Measurements from ENCODE around the gene FBXL16. TPM values are rescaled to one million over a fixed set of nuclear protein-coding genes. Genes with fewer than 3 reads are reported as not detected.
A peak's percentile ranks its signal among the peaks of the same experiment; 100 is the strongest.
"Not testable (repeated sequence)": the region's sequence is repeated elsewhere in the genome, so short reads cannot be mapped to it uniquely, and the experiment has no call there.

Gene FBXL16
- polyA plus RNA-seq, 6 donors from 2014 or later = 0.23 to 7.9 (median 0.56) TPM; not detected in 1

- DNase-seq = no peak
- Mint-ChIP-seq H3K27ac (no peak overlapping the region), H3K4me1 (peaks cover 10 to 24% (median 19%) of the 10 kb centered on the region in 3 donors), H3K27me3 (peaks cover 0 to 30% (median 7%) of the 10 kb centered on the region in 3 donors), H3K4me3 (peak overlapping the region in 7 of 8 donors; percentile 51 to 75 (median 68)), H3K36me3 (no peaks in the 10 kb centered on the region), H3K9me3 (no peaks in the 10 kb centered on the region)
- ATAC-seq (ENCODE audit: low read depth in 2 of 2) = peak; percentile 13
Measured at GRCh38 chr16:715477-716199, 10.0 kb upstream of the FBXL16 start.

- ATAC-seq (ENCODE audit: low read depth in 2 of 2) (peak; percentile 85), DNase-seq (peak; percentile 83)
- peaks cover 0 to 38% (median 7%) of the 10 kb centered on the region in 3 donors for H3K27me3 Mint-ChIP-seq
- no peaks in the 10 kb centered on the region for H3K9me3 Mint-ChIP-seq
- peaks cover 10 to 16% (median 13%) of the 10 kb centered on the region in 3 donors for H3K4me1 Mint-ChIP-seq
- no peaks in the 10 kb centered on the region for H3K36me3 Mint-ChIP-seq
- peak within 1 kb of the TSS in 7 of 8 donors; percentile 51 to 75 (median 68) for H3K4me3 Mint-ChIP-seq
- no peak within 1 kb of the TSS for H3K27ac Mint-ChIP-seq
Measured at GRCh38 chr16:714558-715476, 9.2 kb upstream of the FBXL16 start, which contains the start of gene METRN. Gene METRN, plus strand, starts transcription at chr16:715118. Its CDS starts 172 bp downstream, at chr16:715290.

DNA sequence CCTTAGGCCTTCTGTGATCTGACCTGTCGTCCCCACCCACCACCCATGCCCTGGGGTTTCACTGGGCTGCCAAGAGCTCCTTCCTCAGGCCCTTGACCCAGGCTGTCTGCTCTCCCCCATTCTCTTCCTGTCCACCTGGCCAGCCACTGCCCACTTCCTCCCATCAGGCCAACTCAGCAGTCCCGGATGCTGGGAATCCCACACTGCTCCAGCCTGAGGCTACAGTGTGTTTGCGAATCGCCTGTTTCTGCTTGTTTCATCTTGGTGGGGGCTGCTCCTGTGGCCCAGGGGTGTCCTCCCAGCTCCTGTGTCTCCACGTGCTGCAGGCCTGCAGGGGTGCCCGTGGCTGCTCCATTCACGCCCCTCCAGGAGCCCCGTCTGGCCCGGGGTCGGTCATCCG lies 8.5 kb upstream of the FBXL16 start:
- Mint-ChIP-seq H3K4me3 (peak overlapping the region in 7 of 8 donors; percentile 30 to 64 (median 44)), H3K27me3 (peaks cover 6 to 46% (median 13%) of the 10 kb centered on the region in 3 donors), H3K27ac (no peak overlapping the region), H3K36me3 (no peaks in the 10 kb centered on the region), H3K4me1 (peaks cover 7 to 9% (median 8%) of the 10 kb centered on the region in 3 donors), H3K9me3 (no peaks in the 10 kb centered on the region)
- DNase-seq (no peak), ATAC-seq (ENCODE audit: low read depth in 2 of 2) (no peak)

- Mint-ChIP-seq H3K4me3 (peak overlapping the region in 2 of 8 donors; percentile 71 to 74), H3K27me3 (peaks cover 18 to 59% (median 25%) of the 10 kb centered on the region in 3 donors)
- not testable (repeated sequence) for H3K9me3 Mint-ChIP-seq; DNase-seq; H3K36me3 Mint-ChIP-seq; H3K4me1 Mint-ChIP-seq; H3K27ac Mint-ChIP-seq; ATAC-seq (ENCODE audit: low read depth in 2 of 2)
Measured at GRCh38 chr16:712740-713250, 7.2 kb upstream of the FBXL16 start.

DNA sequence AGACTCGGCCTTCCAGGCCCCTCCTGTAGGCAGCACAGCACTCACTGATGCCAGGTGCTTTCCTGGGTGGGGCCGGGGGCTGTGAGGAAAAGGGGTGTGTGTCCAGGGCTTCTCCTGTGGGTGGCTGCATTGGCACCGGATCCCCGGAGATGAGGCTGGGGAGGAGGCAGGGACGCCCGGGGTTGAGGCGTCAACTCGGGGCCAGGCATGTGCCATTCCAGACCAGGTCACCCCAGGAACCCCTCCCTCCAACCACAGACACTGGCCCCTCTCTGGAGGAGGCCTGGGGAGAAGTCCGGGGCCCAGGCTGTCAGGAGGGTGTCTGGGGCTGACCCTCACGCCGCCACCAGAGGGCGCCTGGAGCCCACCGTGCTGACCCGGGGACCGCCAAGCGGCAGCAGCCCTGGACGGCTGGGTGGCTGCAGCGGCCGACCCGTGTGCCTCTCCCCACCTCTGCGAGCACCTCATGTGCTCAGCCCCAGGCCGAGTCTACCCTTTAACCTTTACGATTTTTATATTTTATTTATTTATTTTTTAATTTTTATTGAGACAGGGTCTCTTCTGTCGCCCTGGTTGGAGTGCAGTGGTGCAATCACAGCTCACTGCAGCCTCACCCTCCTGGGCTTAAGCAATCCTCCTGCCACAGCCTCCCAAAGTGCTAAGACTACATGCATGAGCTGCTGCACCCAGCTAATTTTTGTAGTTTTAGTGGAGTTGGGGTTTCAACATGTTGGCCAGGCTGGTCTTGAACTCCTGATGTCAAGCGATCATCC lies 6.1 kb upstream of the FBXL16 start:
- Mint-ChIP-seq H3K27me3 (peaks cover 24 to 68% (median 28%) of the 10 kb centered on the region in 3 donors), H3K4me1 (peaks cover 3 to 8% (median 6%) of the 10 kb centered on the region in 3 donors), H3K27ac (no peak overlapping the region), H3K9me3 (no peaks in the 10 kb centered on the region), H3K36me3 (no peaks in the 10 kb centered on the region), H3K4me3 (no peak overlapping the region)
- DNase-seq = peak; percentile 79
- peak; percentile 67 to 68 for ATAC-seq (ENCODE audit: low read depth in 2 of 2)

GRCh38 chr16:711084-711483 lies 5.5 kb upstream of the FBXL16 start:
- H3K4me1 Mint-ChIP-seq = peaks cover 3 to 13% (median 7%) of the 10 kb centered on the region in 3 donors
- H3K4me3 Mint-ChIP-seq = no peak overlapping the region
- H3K36me3 Mint-ChIP-seq = no peaks in the 10 kb centered on the region
- H3K27ac Mint-ChIP-seq = peak overlapping the region in 1 of 6 donors; percentile 42
- peaks cover 24 to 68% (median 31%) of the 10 kb centered on the region in 3 donors for H3K27me3 Mint-ChIP-seq
- DNase-seq (no peak), ATAC-seq (ENCODE audit: low read depth in 2 of 2) (no peak)
- H3K9me3 Mint-ChIP-seq = no peaks in the 10 kb centered on the region

GRCh38 chr16:710500-711075 lies 5.0 kb upstream of the FBXL16 start:
- DNase-seq (no peak), ATAC-seq (ENCODE audit: low read depth in 2 of 2) (no peak)
- no peaks in the 10 kb centered on the region for H3K9me3 Mint-ChIP-seq
- H3K27ac Mint-ChIP-seq = no peak overlapping the region
- H3K27me3 Mint-ChIP-seq = peaks cover 24 to 68% (median 31%) of the 10 kb centered on the region in 3 donors
- H3K4me1 Mint-ChIP-seq = peaks cover 3 to 13% (median 7%) of the 10 kb centered on the region in 3 donors
- H3K4me3 Mint-ChIP-seq = no peak overlapping the region
- H3K36me3 Mint-ChIP-seq = no peaks in the 10 kb centered on the region

DNA sequence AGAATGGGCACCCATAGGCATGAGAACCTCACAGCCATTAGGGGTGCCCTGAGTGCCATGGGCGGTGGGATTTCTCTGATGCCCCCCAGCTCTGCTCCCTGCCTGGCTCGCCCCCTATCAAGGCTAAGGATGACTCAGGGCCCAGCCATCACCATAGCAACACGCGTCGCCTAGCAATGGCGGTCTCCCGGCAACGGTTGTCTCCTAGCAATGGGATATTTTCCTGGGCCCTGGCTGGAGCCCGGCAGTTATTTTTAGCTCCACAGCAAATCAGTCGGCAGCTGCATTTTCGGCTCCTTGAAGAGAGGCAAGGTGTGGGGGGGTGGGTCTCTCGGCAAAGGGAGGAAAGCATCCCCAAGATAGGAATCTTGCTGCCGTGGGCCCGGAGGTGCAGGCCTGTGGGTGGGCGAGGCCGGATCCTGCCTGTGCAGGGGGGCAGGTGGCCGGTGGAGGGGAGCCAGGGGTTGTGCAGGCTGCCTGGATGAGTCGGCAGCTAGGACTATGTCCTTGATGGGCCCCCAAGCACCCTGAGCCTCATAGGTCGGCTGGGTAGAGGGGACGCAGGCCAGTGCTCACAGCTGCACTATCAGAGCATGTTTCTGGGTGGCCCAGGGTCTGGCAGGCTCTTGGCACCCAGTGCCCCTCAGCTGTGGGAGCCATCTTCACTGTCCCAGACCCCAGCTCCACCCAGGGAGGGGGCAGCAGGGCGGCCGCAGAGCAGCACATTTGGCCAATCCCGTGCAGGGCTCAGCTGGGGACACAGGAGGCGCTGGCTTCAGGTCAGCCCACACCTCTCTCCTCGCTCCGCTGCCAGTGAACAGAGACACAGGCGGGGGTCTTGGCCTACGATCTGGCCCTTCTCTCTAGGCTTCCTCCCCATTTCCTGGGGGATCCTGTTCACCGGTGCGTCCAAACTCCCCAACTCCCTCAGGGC lies 4.2 kb upstream of the FBXL16 start:
- Mint-ChIP-seq H3K4me3 (no peak overlapping the region), H3K9me3 (no peaks in the 10 kb centered on the region), H3K27me3 (peaks cover 24 to 68% (median 31%) of the 10 kb centered on the region in 3 donors), H3K36me3 (no peaks in the 10 kb centered on the region), H3K27ac (no peak overlapping the region), H3K4me1 (peaks cover 3 to 13% (median 7%) of the 10 kb centered on the region in 3 donors)
- DNase-seq (no peak), ATAC-seq (ENCODE audit: low read depth in 2 of 2) (no peak)

DNA sequence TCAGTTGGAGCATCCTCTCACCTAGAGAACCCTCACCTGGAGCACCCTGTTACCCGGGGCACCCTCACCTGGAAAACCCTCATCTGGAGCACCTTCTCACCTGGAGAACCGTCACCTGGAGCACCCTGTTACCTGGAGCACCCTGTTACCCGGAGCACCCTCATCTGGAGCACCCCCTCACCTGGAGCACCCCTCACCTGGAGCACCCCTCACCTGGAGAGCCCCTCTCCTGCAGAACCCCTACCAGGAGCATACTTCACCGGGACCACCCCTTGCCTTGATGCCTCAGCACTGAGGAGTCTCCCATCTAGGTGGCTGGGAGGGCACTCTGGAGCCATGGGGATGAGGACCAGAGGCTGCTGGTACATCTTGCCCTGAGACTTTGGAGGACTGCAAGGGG lies 3.4 kb upstream of the FBXL16 start:
- ATAC-seq (ENCODE audit: low read depth in 2 of 2) = no peak
- no peaks in the 10 kb centered on the region for H3K9me3 Mint-ChIP-seq
- no peak overlapping the region for H3K27ac Mint-ChIP-seq
- no peak for DNase-seq
- H3K27me3 Mint-ChIP-seq = peaks cover 24 to 69% (median 29%) of the 10 kb centered on the region in 3 donors
- H3K4me1 Mint-ChIP-seq = peaks cover 3 to 13% (median 7%) of the 10 kb centered on the region in 3 donors
- no peaks in the 10 kb centered on the region for H3K36me3 Mint-ChIP-seq
- no peak overlapping the region for H3K4me3 Mint-ChIP-seq

DNA sequence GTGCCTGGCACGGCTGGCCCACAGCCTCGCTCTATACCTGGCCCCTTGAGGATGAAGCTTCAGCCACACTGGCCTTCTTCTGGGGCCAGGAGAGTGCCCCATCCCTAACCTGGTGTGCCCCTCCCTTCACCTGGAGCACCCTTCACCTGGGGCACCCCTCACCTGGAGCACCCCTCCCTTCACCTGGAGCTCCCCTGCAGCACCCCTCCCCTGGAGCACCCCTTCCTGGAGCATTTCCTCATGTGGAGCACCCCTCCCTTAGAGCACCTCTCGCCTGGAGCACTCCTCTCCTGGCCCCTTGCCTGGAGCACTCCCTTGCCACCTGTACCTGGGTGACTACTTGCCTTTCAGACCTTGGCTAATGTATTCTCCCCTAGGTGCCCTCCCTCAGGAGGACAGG lies 2.4 kb upstream of the FBXL16 start:
- DNase-seq (no peak), ATAC-seq (ENCODE audit: low read depth in 2 of 2) (no peak)
- no peaks in the 10 kb centered on the region for H3K9me3 Mint-ChIP-seq
- peaks cover 3 to 13% (median 7%) of the 10 kb centered on the region in 3 donors for H3K4me1 Mint-ChIP-seq
- H3K36me3 Mint-ChIP-seq = no peaks in the 10 kb centered on the region
- peak overlapping the region in 2 of 8 donors; percentile 51 to 65 for H3K4me3 Mint-ChIP-seq
- peaks cover 28 to 74% (median 30%) of the 10 kb centered on the region in 3 donors for H3K27me3 Mint-ChIP-seq
- peak overlapping the region in 1 of 6 donors; percentile 73 for H3K27ac Mint-ChIP-seq

DNA sequence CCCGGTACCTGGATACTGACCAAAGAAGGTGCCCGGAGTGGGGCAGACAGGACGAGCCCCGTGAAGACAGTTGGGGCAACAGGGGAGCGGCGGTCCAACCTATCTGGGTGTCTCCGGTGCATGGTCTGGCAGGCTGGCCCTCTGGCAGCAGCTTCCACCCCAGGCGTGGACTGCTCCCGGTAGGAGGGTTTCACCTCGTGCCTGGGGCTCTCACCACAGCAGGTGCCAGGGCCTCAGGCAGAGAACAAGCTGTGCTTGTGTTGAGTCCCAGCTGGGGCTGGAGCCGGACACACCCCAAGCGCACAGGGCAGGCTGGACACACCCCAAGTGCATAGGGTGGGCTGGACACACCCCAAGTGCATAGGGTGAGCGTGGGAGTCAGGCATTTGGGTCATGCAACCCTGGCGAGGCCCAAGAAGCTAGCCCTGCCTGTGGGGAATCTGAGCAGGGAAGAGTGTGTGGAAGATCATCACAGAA lies 1.5 kb upstream of the FBXL16 start:
- H3K27me3 Mint-ChIP-seq = peaks cover 33 to 78% (median 37%) of the 10 kb centered on the region in 3 donors
- H3K9me3 Mint-ChIP-seq = peaks cover 0 to 2% (median 0%) of the 10 kb centered on the region in 7 donors
- H3K4me3 Mint-ChIP-seq = no peak overlapping the region
- no peak overlapping the region for H3K27ac Mint-ChIP-seq
- ATAC-seq (ENCODE audit: low read depth in 2 of 2) = no peak
- H3K4me1 Mint-ChIP-seq = peaks cover 3 to 9% (median 7%) of the 10 kb centered on the region in 3 donors
- H3K36me3 Mint-ChIP-seq = no peaks in the 10 kb centered on the region
- DNase-seq = no peak

Measured in naive B cell (primary cell).